Measurements from ENCODE around the gene C10orf95. TPM values are rescaled to one million over a fixed set of nuclear protein-coding genes. Genes with fewer than 3 reads are reported as not detected.

Gene C10orf95
- total RNA-seq, 1 donor from 2014 or later, result 0.18 TPM

DNA sequence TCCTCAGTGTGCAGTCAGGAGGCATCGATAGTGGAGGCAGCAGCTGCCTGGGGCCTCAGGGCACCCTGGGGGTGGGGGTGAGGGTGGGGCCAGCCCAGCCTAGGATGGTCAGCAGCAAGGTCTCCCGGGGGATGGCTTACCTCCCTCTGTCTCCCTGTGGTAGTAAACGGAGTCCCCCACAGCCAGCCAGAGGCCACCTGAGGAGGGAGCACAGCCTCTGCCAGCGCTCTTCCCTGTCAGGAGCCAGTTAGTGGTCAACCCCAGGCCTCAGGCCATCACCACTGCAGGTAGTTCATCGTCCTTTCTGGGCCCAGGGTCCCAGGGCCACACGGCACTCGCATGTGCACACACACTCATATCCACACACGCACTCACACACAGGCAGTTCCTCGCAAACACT, 29.1 kb upstream of the C10orf95 start:
- DNase-seq (ENCODE audit: low spot score), result no peak
- H3K27me3 Mint-ChIP-seq (ENCODE audit: unreplicated experiment), result peaks cover 14% of the 10 kb centered on the region
- H3K4me3 Mint-ChIP-seq (ENCODE audit: unreplicated experiment), result no peak overlapping the region
- H3K9me3 Mint-ChIP-seq (ENCODE audit: unreplicated experiment), result no peaks in the 10 kb centered on the region
- TF ChIP-seq, protein P1, sequence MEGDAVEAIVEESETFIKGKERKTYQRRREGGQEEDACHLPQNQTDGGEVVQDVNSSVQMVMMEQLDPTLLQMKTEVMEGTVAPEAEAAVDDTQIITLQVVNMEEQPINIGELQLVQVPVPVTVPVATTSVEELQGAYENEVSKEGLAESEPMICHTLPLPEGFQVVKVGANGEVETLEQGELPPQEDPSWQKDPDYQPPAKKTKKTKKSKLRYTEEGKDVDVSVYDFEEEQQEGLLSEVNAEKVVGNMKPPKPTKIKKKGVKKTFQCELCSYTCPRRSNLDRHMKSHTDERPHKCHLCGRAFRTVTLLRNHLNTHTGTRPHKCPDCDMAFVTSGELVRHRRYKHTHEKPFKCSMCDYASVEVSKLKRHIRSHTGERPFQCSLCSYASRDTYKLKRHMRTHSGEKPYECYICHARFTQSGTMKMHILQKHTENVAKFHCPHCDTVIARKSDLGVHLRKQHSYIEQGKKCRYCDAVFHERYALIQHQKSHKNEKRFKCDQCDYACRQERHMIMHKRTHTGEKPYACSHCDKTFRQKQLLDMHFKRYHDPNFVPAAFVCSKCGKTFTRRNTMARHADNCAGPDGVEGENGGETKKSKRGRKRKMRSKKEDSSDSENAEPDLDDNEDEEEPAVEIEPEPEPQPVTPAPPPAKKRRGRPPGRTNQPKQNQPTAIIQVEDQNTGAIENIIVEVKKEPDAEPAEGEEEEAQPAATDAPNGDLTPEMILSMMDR (IDR thresholded peaks at IDR 0.05; ENCODE audit: unreplicated experiment), result no peak
- H3K4me1 Mint-ChIP-seq (ENCODE audit: unreplicated experiment), result no peaks in the 10 kb centered on the region
- H3K36me3 Mint-ChIP-seq (ENCODE audit: low read depth, unreplicated experiment), result peaks cover 31% of the 10 kb centered on the region
- H3K27ac Mint-ChIP-seq (ENCODE audit: unreplicated experiment), result no peak overlapping the region

DNA sequence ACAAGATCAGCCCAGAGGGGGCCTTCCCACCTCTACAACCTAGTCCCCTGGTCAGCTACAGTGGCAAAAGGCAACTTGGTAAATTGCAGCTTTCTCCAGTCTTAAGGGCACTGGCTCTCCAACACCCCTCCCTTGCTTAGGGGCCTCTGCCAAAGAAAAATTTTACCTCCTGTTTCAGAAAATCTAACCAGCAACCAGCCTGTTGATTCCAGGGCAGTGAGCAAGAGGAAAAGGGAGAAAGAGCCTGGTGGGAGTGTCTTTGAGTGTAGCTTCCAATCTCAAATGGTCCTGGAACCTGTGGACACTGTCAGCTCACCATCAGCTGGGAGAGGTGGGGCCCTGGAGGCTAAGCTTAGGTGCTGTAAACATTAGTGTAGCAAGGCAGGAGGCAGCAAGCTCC, 28.3 kb upstream of the C10orf95 start:
- no peak overlapping the region for H3K27ac Mint-ChIP-seq (ENCODE audit: unreplicated experiment)
- peaks cover 31% of the 10 kb centered on the region for H3K36me3 Mint-ChIP-seq (ENCODE audit: low read depth, unreplicated experiment)

DNA sequence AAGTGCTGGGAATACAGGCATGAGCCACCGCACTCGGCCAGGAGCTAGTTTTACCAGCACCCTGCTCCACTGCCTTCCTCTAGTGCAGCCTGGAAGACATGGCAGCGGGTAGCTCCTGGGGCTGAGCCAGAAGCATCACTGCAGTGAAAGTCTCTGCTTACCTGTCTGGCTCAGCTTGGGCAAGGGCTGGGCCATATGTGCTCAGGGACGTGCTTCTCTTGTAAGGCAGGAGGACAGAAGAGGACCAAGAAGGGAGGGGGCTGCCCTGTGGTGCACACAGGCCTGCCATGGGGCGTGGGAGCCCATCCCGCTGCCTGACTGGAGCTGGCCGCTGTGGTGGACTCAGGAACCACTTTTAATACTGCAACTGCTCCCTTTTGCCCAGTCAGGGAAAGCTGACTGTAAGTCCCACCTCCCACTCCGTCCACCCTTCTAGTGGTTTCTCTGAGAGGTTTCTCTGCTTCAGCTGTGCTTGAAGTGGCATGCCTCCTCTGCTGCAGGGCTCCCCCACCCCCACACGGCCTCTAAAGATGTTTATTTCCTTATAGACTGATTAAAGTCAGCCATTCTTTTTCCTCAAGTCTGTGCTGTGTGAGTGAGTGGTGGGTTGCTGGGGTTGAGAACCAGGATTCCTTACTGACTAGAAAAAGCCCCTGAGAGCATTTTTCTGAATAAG, 25.3 kb upstream of the C10orf95 start:
- Mint-ChIP-seq H3K9me3 (ENCODE audit: unreplicated experiment) (no peaks in the 10 kb centered on the region), H3K27ac (ENCODE audit: unreplicated experiment) (no peak overlapping the region), H3K27me3 (ENCODE audit: unreplicated experiment) (peaks cover 5% of the 10 kb centered on the region), H3K36me3 (ENCODE audit: low read depth, unreplicated experiment) (peaks cover 12% of the 10 kb centered on the region), H3K4me1 (ENCODE audit: unreplicated experiment) (no peaks in the 10 kb centered on the region), H3K4me3 (ENCODE audit: unreplicated experiment) (no peak overlapping the region)
- no peak for DNase-seq (ENCODE audit: low spot score)
- TF ChIP-seq, protein P1 (IDR thresholded peaks at IDR 0.05; ENCODE audit: unreplicated experiment), result no peak

More for the DNA sequence above, 28.3 kb upstream of the C10orf95 start:
- TF ChIP-seq, protein P1 (IDR thresholded peaks at IDR 0.05; ENCODE audit: unreplicated experiment), result no peak
- no peaks in the 10 kb centered on the region for H3K9me3 Mint-ChIP-seq (ENCODE audit: unreplicated experiment)
- DNase-seq (ENCODE audit: low spot score), result no peak
- H3K4me3 Mint-ChIP-seq (ENCODE audit: unreplicated experiment), result no peak overlapping the region
- no peaks in the 10 kb centered on the region for H3K4me1 Mint-ChIP-seq (ENCODE audit: unreplicated experiment)
- peaks cover 16% of the 10 kb centered on the region for H3K27me3 Mint-ChIP-seq (ENCODE audit: unreplicated experiment)

DNA sequence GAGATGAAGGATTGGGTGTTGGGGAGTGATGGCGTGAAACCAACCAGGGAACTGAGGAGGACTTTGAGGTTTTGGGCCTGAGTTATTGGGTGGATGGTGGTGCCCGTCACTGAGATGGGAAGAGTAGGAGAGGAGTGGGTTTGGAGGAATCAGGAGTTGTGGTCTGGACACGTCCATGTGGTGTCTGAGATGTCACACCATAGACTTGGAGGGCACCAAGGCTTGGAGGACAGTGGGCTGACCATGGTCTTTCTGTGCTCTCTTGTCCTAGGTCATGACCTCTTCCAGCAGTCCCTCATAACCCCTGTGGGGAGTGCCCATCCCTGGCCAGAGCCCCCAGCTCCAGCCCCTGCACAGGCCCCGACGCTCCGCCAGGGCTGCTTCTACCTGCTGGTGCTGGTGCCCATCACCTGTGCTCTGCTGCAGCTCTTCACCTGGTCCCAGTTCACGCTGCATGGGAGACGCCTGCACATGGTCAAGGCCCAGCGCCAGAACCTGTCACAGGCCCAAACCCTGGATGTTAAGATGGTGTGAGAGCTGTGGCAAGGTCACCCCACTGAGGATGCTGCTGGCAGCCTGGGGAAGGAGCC, 24.2 kb upstream of the C10orf95 start:
- Mint-ChIP-seq H3K4me3 (ENCODE audit: unreplicated experiment) (peak overlapping the region; percentile 15), H3K36me3 (ENCODE audit: low read depth, unreplicated experiment) (peaks cover 6% of the 10 kb centered on the region), H3K4me1 (ENCODE audit: unreplicated experiment) (no peaks in the 10 kb centered on the region), H3K27me3 (ENCODE audit: unreplicated experiment) (peaks cover 5% of the 10 kb centered on the region), H3K27ac (ENCODE audit: unreplicated experiment) (peak overlapping the region; percentile 11), H3K9me3 (ENCODE audit: unreplicated experiment) (no peaks in the 10 kb centered on the region)
- no peak for DNase-seq (ENCODE audit: low spot score)
- TF ChIP-seq, protein P1 (IDR thresholded peaks at IDR 0.05; ENCODE audit: unreplicated experiment), result no peak
